Choroid plexus epithelial cell (primary cell): ENCODE measurements around the gene TMEM198.

ENCODE experiments used
- DNase-seq: peaks from one replicate; pipeline ENCODE4 v3.0.0-alpha.2; 2010; ENCODE audit warnings: low read depth
- H3K4me3 ChIP-seq: 2 replicates; pipeline ENCODE4 v1.5.1; 2011; ENCODE audit warnings: low read depth, mild to moderate bottlenecking, control low read depth, low read length, moderate library complexity
- TF ChIP-seq, protein P1 (sequence below): conservative IDR thresholded peaks from 2 replicates; pipeline ENCODE4 v1.5.1; 2011; ENCODE audit warnings: low read depth, mild to moderate bottlenecking, control low read depth, inconsistent platforms, low read length, moderate library complexity

Gene TMEM198

DNA sequence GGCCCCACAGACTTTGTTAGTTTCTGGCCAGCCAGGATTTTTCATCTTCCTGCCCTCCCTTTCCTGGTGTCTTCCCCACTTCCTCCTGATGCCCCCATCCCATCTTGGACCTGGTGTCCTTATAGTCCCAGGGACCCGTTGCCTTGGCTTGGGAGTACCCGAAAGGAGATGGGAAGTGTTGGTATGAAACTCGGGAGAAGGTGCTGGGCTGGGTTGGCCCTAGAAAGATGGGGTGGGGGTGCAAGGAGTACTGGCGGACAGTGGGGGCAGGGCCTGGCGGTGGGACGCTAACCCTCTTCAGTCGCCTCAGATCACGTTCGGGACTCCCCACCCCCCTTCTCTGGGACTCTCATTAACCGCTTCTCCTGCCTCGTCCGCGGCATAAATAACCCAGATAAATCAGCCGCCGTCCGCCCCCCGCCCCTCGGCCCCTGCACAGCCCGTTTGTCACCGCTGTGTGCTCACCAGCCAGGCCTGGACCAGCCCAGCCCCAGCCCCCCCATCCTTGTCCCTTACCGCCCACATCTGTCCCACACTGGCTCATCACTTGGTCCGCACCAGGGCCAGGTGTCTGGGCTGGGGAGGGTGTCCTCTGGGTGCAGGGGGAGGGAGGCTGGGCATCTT lies 33.2 kb upstream of the TMEM198 start:
- TF ChIP-seq, protein P1, sequence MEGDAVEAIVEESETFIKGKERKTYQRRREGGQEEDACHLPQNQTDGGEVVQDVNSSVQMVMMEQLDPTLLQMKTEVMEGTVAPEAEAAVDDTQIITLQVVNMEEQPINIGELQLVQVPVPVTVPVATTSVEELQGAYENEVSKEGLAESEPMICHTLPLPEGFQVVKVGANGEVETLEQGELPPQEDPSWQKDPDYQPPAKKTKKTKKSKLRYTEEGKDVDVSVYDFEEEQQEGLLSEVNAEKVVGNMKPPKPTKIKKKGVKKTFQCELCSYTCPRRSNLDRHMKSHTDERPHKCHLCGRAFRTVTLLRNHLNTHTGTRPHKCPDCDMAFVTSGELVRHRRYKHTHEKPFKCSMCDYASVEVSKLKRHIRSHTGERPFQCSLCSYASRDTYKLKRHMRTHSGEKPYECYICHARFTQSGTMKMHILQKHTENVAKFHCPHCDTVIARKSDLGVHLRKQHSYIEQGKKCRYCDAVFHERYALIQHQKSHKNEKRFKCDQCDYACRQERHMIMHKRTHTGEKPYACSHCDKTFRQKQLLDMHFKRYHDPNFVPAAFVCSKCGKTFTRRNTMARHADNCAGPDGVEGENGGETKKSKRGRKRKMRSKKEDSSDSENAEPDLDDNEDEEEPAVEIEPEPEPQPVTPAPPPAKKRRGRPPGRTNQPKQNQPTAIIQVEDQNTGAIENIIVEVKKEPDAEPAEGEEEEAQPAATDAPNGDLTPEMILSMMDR: no peak
- DNase-seq: no peak
- no peak overlapping the region for H3K4me3 ChIP-seq

DNA sequence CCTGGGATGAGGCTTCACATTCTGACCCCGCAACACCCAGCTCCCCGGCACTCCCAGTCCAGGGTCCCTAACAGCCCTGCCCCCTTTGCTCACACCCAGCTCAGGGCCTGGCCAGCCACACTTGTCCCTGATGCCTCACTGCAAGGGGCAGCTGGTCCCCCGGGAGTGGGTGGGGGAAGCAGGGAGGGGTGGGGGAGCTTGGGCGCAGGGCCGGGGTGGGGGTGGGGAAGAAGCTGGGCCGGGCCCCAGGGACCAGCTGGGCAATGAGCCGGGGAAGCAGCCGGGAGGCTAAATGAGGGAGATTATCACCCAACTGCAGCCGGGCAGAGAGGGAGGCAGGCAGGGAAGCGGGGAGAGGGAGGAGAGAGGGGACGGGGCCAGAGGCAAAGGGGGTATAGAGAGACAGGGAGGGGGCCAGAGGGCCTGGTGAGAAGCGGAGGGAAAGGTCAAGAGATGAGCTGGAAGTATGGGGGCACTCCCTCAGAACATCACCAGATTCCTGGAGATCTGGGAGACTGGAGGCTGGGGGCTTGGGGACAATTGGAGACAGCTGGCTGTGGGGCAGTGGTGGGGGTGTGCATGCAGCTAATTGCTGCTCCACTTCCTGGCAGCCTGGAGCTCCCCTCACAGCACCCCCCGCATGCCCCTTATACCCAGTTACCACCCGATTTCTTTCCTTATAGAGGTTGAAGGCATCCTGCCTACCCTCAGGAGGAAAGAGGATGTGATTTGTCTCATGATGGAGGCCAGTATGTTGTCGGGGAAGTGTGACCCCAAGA lies 32.1 kb upstream of the TMEM198 start:
- DNase-seq: no peak
- TF ChIP-seq, protein P1: no peak
- H3K4me3 ChIP-seq: no peak overlapping the region

DNA sequence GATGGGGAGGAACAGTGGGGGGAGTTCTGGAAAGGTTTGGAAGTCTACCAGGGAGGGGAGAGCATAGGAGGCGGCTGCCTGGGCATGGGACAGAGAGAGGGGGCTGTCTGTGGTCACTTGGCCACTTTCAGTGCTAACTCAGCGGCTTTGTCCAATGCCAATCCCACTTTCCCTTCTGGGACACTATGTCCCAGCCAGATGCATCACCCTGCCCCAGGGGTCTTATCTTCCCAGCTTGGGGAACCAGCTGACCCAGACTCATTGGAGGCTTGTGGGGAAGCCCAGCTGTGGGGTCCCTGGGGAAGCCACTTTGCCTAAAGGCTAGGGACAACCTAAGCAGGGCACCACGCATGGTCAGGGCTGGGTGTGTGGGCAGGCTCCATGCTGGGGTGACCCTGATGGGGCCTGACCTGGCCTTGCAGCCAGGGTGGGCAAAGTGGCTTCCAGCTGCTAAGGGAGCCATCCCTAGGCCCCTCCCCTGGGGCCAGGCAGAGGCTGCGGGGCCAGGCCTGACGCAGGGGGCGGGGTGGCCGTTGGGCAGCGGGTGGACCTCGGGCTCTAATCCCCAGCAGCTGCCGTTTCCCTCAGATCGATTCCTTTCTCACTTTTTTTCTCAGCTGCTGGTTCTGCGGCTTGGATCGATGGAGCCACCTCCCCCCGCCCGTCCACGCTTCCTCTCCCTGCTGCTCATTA lies 31.2 kb upstream of the TMEM198 start:
- DNase-seq: no peak
- TF ChIP-seq, protein P1: no peak
- H3K4me3 ChIP-seq: no peak overlapping the region

DNA sequence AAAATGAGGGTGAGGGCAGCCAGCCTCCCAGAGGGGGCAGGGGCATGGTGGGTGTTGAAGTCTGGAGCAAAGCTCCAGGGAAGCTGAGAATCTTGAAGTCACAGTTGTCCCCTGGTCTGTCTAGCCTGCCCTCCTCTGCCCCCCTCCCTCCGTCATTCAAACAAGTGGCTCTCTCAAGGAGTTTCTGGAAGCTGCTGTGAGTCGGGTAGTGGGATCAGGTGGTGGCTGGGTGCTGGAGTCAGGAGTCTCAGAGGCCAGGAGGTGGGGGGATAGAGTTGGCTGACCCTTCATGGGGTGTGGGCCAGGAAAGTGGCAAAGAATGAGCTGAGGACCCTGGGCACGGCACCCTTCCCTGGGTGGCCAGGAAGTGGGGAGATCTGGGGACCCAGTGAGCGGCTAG lies 30.0 kb upstream of the TMEM198 start:
- no peak for DNase-seq
- TF ChIP-seq, protein P1: no peak
- H3K4me3 ChIP-seq: no peak overlapping the region

DNA sequence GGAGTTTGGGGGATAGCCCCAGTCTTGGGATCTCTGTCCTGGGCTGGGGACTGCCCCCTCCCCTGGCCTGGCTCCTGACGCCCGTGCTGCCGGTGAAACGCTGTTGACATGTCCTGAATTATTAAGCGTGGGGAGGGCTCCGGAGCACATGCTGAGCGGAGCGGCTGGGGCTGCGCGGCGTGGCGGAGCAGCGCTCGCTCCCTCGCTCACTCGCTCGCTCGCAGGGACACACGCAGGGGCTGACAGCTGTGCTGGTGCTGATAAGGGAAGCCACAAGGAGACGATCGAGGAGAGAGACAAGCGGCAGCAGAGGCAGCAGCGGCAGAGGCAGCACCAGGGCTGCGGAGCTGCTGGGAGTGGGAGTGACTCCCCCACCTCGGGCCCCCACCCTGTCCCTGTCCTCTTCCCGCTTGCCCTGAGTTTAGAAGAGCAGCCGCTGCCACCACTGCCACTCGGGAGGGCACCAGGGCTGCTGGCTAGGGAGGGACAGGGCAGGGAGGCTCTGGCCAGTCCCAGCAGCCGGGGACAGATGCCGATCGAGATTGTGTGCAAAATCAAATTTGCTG lies 29.5 kb upstream of the TMEM198 start, which contains the start of gene ASIC4:
Gene ASIC4, plus strand, starts transcription at position 287 of the 566 bp plus-strand sequence. Its CDS starts 243 bp downstream, at position 530.
- H3K4me3 ChIP-seq: no peak within 1 kb of the TSS
- TF ChIP-seq, protein P1: no peak

DNA sequence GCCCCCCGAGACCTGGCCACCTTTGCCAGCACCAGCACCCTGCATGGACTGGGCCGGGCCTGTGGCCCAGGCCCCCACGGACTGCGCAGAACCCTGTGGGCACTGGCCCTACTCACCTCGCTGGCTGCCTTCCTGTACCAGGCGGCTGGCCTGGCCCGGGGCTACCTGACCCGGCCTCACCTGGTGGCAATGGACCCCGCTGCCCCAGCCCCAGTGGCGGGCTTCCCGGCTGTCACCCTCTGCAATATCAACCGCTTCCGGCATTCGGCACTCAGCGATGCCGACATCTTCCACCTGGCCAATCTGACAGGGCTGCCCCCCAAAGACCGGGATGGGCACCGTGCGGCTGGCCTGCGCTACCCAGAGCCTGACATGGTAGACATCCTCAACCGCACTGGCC lies 29.0 kb upstream of the TMEM198 start:
- no peak for DNase-seq
- no peak overlapping the region for H3K4me3 ChIP-seq
- TF ChIP-seq, protein P1: no peak

More for the DNA sequence above, 29.5 kb upstream of the TMEM198 start, which contains the start of gene ASIC4:
- DNase-seq: no peak
